ENCODE results near the gene ZDHHC11B. TPM values are rescaled to one million over a fixed set of nuclear protein-coding genes. Genes with fewer than 3 reads are reported as not detected.
A peak's percentile ranks its signal among the peaks of the same experiment; 100 is the strongest.

Gene ZDHHC11B
- total RNA-seq, 6 experiments from 2014 or later, result 0.56 to 5.1 (median 2.8) TPM

DNA sequence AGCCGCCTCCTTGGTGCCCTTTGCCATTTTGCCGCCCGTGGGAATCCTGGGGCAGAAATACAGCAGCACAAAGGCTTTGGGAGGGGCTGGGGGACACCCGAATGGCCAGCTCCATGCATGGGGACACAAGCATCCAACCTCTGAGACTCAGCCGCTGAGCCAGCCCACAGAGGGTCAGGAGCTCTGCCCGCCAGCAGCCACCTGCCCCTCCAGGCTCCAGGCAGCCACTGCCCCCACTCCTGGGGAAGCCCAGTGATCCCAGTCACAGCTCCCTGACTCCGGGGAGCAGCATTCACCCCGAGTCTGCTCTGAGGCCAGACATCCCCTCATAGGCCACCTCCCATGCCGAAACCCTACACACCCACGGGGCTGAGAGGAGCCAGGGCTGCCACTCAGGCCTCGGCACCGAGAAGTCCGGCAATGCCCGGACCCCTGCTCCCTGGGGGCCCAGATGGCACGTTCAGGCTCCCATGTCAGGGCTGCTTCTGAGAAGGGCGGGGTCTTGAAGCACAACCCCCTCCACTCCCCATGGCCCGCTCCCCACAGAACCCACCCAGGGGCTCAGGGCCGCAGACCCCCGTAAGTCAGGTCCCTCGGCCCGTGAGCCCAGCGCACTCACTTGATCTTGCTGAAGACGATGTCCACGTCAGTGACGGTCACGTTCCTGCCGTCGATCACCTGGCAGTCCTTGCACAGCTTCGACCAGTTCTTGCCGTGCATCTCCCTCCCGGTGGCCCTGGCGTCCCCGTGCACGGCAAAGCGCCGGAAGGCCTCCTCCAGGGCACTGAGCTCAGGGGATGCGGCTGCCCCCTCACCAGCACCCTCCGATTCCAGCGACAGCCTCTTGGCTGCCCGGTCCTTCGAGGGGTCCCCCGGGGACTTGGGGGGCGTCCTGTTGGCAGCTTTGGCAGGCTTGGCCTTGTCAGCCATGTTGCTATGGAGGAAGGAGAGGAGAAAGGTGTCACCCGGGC lies 107.1 kb downstream of the ZDHHC11B start:
- Histone ChIP-seq H3K36me3 (no peaks in the 10 kb centered on the region), H3K27ac (no peak overlapping the region), H3K27me3 (no peaks in the 10 kb centered on the region), H3K4me3 (no peak overlapping the region), H3K9me3 (no peaks in the 10 kb centered on the region), H3K4me1 (peaks cover 0 to 25% (median 15%) of the 10 kb centered on the region in 4 donors)
- intact Hi-C loops (cut with DNase I), result no loop called here
- DNase-seq, result peak in 1 of 3 donors; percentile 41
- ATAC-seq, result no peak
- 96% methylated on average over 5 of the region's 44 CpGs for WGBS (ENCODE audit: insufficient coverage, low coverage, low lambda C conversion rate, missing lambda C conversion rate)
- TF ChIP-seq, protein P1, sequence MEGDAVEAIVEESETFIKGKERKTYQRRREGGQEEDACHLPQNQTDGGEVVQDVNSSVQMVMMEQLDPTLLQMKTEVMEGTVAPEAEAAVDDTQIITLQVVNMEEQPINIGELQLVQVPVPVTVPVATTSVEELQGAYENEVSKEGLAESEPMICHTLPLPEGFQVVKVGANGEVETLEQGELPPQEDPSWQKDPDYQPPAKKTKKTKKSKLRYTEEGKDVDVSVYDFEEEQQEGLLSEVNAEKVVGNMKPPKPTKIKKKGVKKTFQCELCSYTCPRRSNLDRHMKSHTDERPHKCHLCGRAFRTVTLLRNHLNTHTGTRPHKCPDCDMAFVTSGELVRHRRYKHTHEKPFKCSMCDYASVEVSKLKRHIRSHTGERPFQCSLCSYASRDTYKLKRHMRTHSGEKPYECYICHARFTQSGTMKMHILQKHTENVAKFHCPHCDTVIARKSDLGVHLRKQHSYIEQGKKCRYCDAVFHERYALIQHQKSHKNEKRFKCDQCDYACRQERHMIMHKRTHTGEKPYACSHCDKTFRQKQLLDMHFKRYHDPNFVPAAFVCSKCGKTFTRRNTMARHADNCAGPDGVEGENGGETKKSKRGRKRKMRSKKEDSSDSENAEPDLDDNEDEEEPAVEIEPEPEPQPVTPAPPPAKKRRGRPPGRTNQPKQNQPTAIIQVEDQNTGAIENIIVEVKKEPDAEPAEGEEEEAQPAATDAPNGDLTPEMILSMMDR (IDR thresholded peaks at IDR 0.05), result no peak
- TF ChIP-seq POLR2A (IDR thresholded peaks at IDR 0.05), result no peak

DNA sequence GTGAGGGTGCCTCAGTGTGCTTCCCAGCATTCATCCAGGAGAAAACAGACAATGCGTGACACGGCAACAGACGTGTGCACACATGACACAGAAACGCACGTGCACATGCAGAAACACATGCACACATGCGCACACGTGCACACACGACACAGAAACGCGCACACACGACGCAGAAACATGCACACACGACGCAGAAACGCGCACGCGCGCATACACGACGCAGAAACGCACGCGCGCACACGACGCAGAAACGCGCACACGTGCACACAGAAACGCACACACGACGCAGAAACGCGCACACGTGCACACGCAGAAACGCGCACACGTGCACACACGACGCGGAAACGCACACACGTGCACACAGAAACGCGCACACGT lies 107.8 kb downstream of the ZDHHC11B start:
- H3K27ac ChIP-seq, result no peak overlapping the region
- no peak for ATAC-seq
- intact Hi-C loops (cut with DNase I), result no loop called here
- H3K27me3 ChIP-seq, result no peaks in the 10 kb centered on the region
- H3K9me3 ChIP-seq, result no peaks in the 10 kb centered on the region
- no peak for TF ChIP-seq POLR2A (IDR thresholded peaks at IDR 0.05)
- TF ChIP-seq, protein P1 (IDR thresholded peaks at IDR 0.05), result no peak
- no peak overlapping the region for H3K4me3 ChIP-seq
- DNase-seq, result peak in 1 of 3 donors; percentile 31
- WGBS (ENCODE audit: insufficient coverage, low coverage, low lambda C conversion rate, missing lambda C conversion rate), result 92% methylated on average over 14 of the region's 48 CpGs
- peaks cover 0 to 32% (median 22%) of the 10 kb centered on the region in 4 donors for H3K4me1 ChIP-seq
- H3K36me3 ChIP-seq, result no peaks in the 10 kb centered on the region

DNA sequence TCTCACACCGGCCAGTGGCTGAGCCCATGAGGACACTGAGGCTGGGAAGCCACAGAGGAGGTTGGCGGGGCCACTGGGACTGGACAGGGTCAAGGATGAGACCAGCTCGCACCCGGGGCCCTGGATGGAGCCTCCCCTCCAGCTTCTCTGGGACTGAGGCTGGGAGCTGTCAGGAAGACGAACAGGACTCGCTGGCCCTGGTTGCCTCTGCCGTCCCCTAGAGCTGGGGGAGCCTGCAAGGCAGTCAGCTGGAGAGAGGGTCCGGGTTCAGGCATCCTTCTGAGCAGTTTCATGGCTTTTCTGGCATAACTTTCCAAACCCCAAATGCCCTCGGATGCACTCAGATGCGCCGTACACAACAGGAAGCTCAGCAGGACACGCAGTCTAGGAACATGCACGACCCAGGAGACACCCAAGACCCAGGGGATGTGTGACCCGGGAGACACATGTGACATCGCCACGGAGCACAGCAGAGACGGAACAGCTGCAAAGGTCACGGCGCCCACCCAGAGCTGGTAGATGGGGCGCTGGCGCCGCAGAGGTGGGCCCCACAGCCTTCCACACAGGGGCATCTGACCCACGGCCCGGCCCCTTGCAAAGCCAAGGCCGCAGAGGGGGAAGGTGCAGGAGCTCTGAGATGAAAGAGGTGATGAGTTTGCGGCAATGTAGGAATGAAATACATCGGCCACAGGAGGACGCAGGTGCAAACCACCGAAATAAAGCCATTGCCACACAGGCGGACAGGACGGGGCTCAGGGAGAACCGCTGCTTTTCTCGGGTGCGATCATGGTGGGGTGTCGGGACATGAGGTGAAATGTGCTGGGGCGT lies 108.4 kb downstream of the ZDHHC11B start:
- no peak for ATAC-seq
- no peaks in the 10 kb centered on the region for H3K9me3 ChIP-seq
- peaks cover 0 to 37% (median 24%) of the 10 kb centered on the region in 4 donors for H3K4me1 ChIP-seq
- TF ChIP-seq, protein P1 (IDR thresholded peaks at IDR 0.05), result no peak
- no peak for TF ChIP-seq POLR2A (IDR thresholded peaks at IDR 0.05)
- 91% methylated on average over 10 of the region's 36 CpGs for WGBS (ENCODE audit: insufficient coverage, low coverage, low lambda C conversion rate, missing lambda C conversion rate)
- H3K27me3 ChIP-seq, result no peaks in the 10 kb centered on the region
- DNase-seq, result peak in 1 of 3 donors; percentile 53
- intact Hi-C loops (cut with DNase I), result no loop called here
- no peaks in the 10 kb centered on the region for H3K36me3 ChIP-seq
- no peak overlapping the region for H3K27ac ChIP-seq
- H3K4me3 ChIP-seq, result no peak overlapping the region

DNA sequence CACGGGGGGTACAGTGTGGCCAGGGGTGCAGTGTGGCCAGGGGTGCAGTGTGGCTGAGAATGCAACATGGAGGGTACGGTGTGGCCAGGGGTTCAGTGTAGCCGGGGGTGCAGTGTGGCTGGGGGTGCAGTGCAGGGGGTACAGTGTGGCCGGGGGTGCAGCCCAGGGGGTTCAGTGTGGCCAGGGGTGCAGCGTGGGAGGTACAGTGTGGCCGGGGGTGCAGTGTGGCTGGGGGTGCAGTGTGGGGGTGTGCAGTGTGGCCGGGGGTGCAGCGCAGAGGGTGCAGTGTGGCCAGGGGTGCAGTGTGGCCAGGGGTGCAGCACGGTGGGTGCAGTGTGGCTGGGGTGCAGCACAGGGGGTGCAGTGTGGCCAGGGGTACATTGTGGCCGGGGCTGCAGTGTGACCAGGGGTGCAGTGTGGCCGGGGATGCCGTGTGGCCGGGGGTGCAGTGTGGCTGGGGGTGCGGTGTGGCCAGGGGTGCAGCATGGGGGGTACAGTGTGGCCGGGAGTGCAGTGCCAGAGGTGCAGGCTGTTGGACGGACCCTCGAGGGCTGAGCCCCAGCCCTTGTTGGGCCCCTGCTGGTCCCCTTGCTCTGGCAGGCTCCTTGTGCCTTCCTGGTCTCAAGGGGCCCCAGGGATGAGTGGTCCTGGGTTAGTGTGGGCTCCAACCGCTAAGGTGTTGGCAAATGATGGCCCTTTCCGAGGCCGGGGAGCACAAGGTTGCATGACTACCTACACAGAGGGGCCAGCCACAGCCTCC lies 109.2 kb downstream of the ZDHHC11B start:
- TF ChIP-seq POLR2A (IDR thresholded peaks at IDR 0.05), result no peak
- TF ChIP-seq, protein P1 (IDR thresholded peaks at IDR 0.05), result no peak
- ATAC-seq, result no peak
- no peaks in the 10 kb centered on the region for H3K9me3 ChIP-seq
- DNase-seq, result peak in 1 of 3 donors; percentile 50
- H3K27me3 ChIP-seq, result no peaks in the 10 kb centered on the region
- peaks cover 0 to 42% (median 26%) of the 10 kb centered on the region in 4 donors for H3K4me1 ChIP-seq
- no peak overlapping the region for H3K27ac ChIP-seq
- intact Hi-C loops (cut with DNase I), result no loop called here
- 86% methylated on average over 8 of the region's 20 CpGs for WGBS (ENCODE audit: insufficient coverage, low coverage, low lambda C conversion rate, missing lambda C conversion rate)
- H3K4me3 ChIP-seq, result no peak overlapping the region
- H3K36me3 ChIP-seq, result no peaks in the 10 kb centered on the region

Measured in right lobe of liver (tissue), 6 donors.